ENCODE measurements around the gene SMTN. TPM values are rescaled to one million over a fixed set of nuclear protein-coding genes. Genes with fewer than 3 reads are reported as not detected.
"Not testable (repeated sequence)": the region's sequence is repeated elsewhere in the genome, so short reads cannot be mapped to it uniquely, and the experiment has no call there.

Gene SMTN
- total and polyA plus RNA-seq, 8 donors, result 71.0 to 99.7 (median 88.2) TPM

GRCh38 chr22:31096657-31097279 lies 15.7 kb downstream of the SMTN start:
- Histone ChIP-seq H3K36me3 (peaks cover 0 to 94% of the 10 kb centered on the region in 2 donors), H3K4me3 (no peak overlapping the region), H3K4me1 (no peaks in the 10 kb centered on the region), H3K27me3 (no peaks in the 10 kb centered on the region), H3K27ac (no peak overlapping the region), H3K9me3 (no peaks in the 10 kb centered on the region)
- intact Hi-C loops (cut with DNase I), result no loop called here
- ATAC-seq (no peak), DNase-seq (no peak)
- no peak for TF ChIP-seq CTCF (IDR thresholded peaks at IDR 0.05)

DNA sequence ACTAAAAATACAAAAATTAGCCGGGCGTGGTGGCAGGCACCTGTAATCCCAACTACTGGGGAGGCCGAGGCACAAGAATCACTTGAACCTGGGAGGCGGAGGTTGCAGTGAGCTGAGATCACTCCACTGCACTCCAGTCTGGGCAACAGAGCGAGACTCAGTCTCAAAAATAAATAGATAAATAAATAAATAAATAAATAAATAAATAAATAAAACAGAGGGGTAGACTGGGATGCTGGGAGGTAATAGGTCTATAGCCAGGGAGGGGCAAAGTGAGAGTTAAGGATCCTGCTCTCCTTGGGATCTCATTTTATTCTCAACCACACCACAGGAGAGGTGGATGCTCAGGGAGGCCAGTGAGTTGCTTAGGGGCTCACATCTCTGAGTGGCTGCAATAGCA lies 16.4 kb downstream of the SMTN start:
- H3K27ac ChIP-seq, result not testable (repeated sequence)

GRCh38 chr22:31097941-31098631 lies 17.0 kb downstream of the SMTN start:
- Histone ChIP-seq H3K4me1 (no peaks in the 10 kb centered on the region), H3K27ac (no peak overlapping the region), H3K4me3 (no peak overlapping the region), H3K9me3 (no peaks in the 10 kb centered on the region), H3K36me3 (peaks cover 0 to 86% of the 10 kb centered on the region in 2 donors), H3K27me3 (no peaks in the 10 kb centered on the region)
- intact Hi-C loops (cut with DNase I), result no loop called here
- TF ChIP-seq CTCF (IDR thresholded peaks at IDR 0.05), result no peak
- no peak for DNase-seq
- no peak for ATAC-seq

More for the DNA sequence above, 16.4 kb downstream of the SMTN start:
- DNase-seq; H3K4me3 ChIP-seq; H3K9me3 ChIP-seq; H3K4me1 ChIP-seq; intact Hi-C loops (cut with DNase I); H3K27me3 ChIP-seq; ATAC-seq: not testable (repeated sequence)
- peaks cover 0 to 91% of the 10 kb centered on the region in 2 donors for H3K36me3 ChIP-seq

GRCh38 chr22:31098632-31099110 lies 17.6 kb downstream of the SMTN start:
- peaks cover 0 to 81% of the 10 kb centered on the region in 2 donors for H3K36me3 ChIP-seq
- no peak for TF ChIP-seq CTCF (IDR thresholded peaks at IDR 0.05)
- no peaks in the 10 kb centered on the region for H3K9me3 ChIP-seq
- DNase-seq, result no peak
- no peaks in the 10 kb centered on the region for H3K27me3 ChIP-seq
- no peak for ATAC-seq
- no peak overlapping the region for H3K27ac ChIP-seq
- H3K4me1 ChIP-seq, result no peaks in the 10 kb centered on the region
- H3K4me3 ChIP-seq, result no peak overlapping the region
- intact Hi-C loops (cut with DNase I), result no loop called here

GRCh38 chr22:31099386-31099785 lies 18.3 kb downstream of the SMTN start:
- DNase-seq (no peak), ATAC-seq (no peak)
- intact Hi-C loops (cut with DNase I), result no loop called here
- no peak for TF ChIP-seq CTCF (IDR thresholded peaks at IDR 0.05)
- Histone ChIP-seq H3K36me3 (peaks cover 0 to 81% of the 10 kb centered on the region in 2 donors), H3K27me3 (no peaks in the 10 kb centered on the region), H3K4me3 (no peak overlapping the region), H3K27ac (no peak overlapping the region), H3K4me1 (no peaks in the 10 kb centered on the region), H3K9me3 (no peaks in the 10 kb centered on the region)

Measured in left lung (tissue), 10 donors.